Subcutaneous adipose tissue (tissue), 4 donors: Measurements from ENCODE around the gene HSD11B2. TPM values are rescaled to one million over a fixed set of nuclear protein-coding genes. Genes with fewer than 3 reads are reported as not detected.

Experiments
- CTCF ChIP-seq: fragments of 450-650 bp; IDR thresholded peaks from one replicate; pipeline ENCODE4 v1.5.1; 2016; ENCODE audit warnings: low read depth, mild to moderate bottlenecking, control low read depth, antibody characterized with exemption, moderate library complexity
- total RNA-seq, 4 donors: library from RNA; depleted of rRNA; stranded (reverse); fragments of >200 nt; gene quantifications; one replicate each; pipeline ENCODE4 v1.1.0, GENCODE V29; 2016

The HSD11B2 gene
- total RNA-seq, 4 donors from 2014 or later: 0.22 to 1.3 (median 0.51) TPM; not detected in 1

GRCh38 chr16:67421030-67421429 is 9.9 kb upstream of the HSD11B2 start:
- no peak for TF ChIP-seq CTCF

- TF ChIP-seq CTCF: no peak
Measured at GRCh38 chr16:67423015-67423414, 7.9 kb upstream of the HSD11B2 start.

- no peak for TF ChIP-seq CTCF
Measured at GRCh38 chr16:67423611-67424260, 7.2 kb upstream of the HSD11B2 start.

GRCh38 chr16:67424261-67424615 is 6.7 kb upstream of the HSD11B2 start:
- no peak for TF ChIP-seq CTCF

- no peak for TF ChIP-seq CTCF
Measured at GRCh38 chr16:67425061-67425460, 5.9 kb upstream of the HSD11B2 start.

GRCh38 chr16:67425580-67425979 is 5.3 kb upstream of the HSD11B2 start:
- TF ChIP-seq CTCF: no peak

- TF ChIP-seq CTCF: no peak
Measured at GRCh38 chr16:67426022-67426421, 4.9 kb upstream of the HSD11B2 start.
